SU-DHL-6 (cell line): ENCODE measurements around the gene COX6B2.

ENCODE experiments used
- H2AFZ ChIP-seq: fragments of 200-600 bp; sonication (generic); 2 replicates; pipeline ENCODE4 v1.6.1; 2014; ENCODE audit warnings: low read depth, mild to moderate bottlenecking, moderate library complexity, mixed read lengths, antibody characterized with exemption, low read length; ENCODE audit not compliant: severe bottlenecking
- H3F3A ChIP-seq: fragments of 200-600 bp; shearing (Covaris generic); 2 replicates; pipeline ENCODE4 v1.6.0; 2016; ENCODE audit warnings: antibody characterized with exemption, mild to moderate bottlenecking; ENCODE audit not compliant: insufficient read depth
- H3K27ac ChIP-seq: fragments of 200-600 bp; sonication (generic); 2 replicates; pipeline ENCODE4 v1.5.1; 2016; ENCODE audit warnings: low read depth, mild to moderate bottlenecking, low read length, moderate library complexity, mixed read lengths
- H3K27me3 ChIP-seq: fragments of 200-600 bp; sonication (generic), shearing (Covaris generic); 2 replicates; pipeline ENCODE4 v1.6.0; 2014; ENCODE audit warnings: mild to moderate bottlenecking, low read length
- H3K36me3 ChIP-seq: fragments of 200-600 bp; sonication (generic); 2 replicates; pipeline ENCODE4 v1.6.1; 2014; ENCODE audit warnings: mild to moderate bottlenecking, low read length, mixed read lengths
- H3K4me2 ChIP-seq: fragments of 300-600, 200-600 bp; shearing (Covaris generic), sonication (generic); 2 replicates; pipeline ENCODE4 v1.6.0; 2014; ENCODE audit warnings: low read length, low read depth, mild to moderate bottlenecking; ENCODE audit not compliant: poor library complexity, severe bottlenecking
- H3K4me3 ChIP-seq: fragments of 200-600 bp; sonication (generic); 2 replicates; pipeline ENCODE4 v1.5.1; 2014; ENCODE audit warnings: antibody characterized with exemption, low read length, mild to moderate bottlenecking, mixed read lengths; ENCODE audit not compliant: insufficient read depth, poor library complexity, severe bottlenecking
- H3K79me2 ChIP-seq: fragments of 200-600 bp; sonication (generic); 2 replicates; pipeline ENCODE4 v1.6.1; 2014; ENCODE audit warnings: mild to moderate bottlenecking, low read length, moderate library complexity; ENCODE audit not compliant: insufficient read depth
- H3K9ac ChIP-seq: fragments of 200-600 bp; sonication (generic); 2 replicates; pipeline ENCODE4 v1.7.0; 2014; ENCODE audit warnings: mild to moderate bottlenecking, low read length
- H3K9me2 ChIP-seq: fragments of 200-600 bp; sonication (generic); replicated peaks from 2 replicates; pipeline ENCODE4 v1.6.1; 2014; ENCODE audit warnings: low read length; ENCODE audit not compliant: insufficient read depth
- H3K9me3 ChIP-seq: fragments of 200-600 bp; sonication (generic); 2 replicates; pipeline ENCODE4 v1.6.1; 2014; ENCODE audit warnings: low read length, mixed read lengths; ENCODE audit not compliant: insufficient read depth
- H4K20me1 ChIP-seq: fragments of 200-600 bp; sonication (generic); 2 replicates; pipeline ENCODE4 v1.6.1; 2014; ENCODE audit warnings: low read depth, mild to moderate bottlenecking, antibody characterized with exemption, low read length, moderate library complexity, mixed read lengths
- CTCF ChIP-seq: fragments of 200-600 bp; sonication (generic); IDR thresholded peaks from one replicate; pipeline ENCODE4 v1.5.1; 2017; ENCODE audit warnings: antibody characterized with exemption, mild to moderate bottlenecking, low read length, moderate library complexity; ENCODE audit not compliant: insufficient read depth, poor library complexity, severe bottlenecking
- EZH2phosphoT487 ChIP-seq: fragments of 200-600 bp; sonication (generic), shearing (Covaris generic); conservative IDR thresholded peaks from 2 replicates; pipeline ENCODE4 v1.6.1; 2018; ENCODE audit warnings: mild to moderate bottlenecking, antibody characterized with exemption, low read length, moderate library complexity, mixed read lengths

COX6B2 gene

GRCh38 chr19:55321466-55322137 lies 32.9 kb downstream of the COX6B2 start:
- Histone ChIP-seq H3F3A (no peaks in the 10 kb centered on the region), H3K4me3 (no peak overlapping the region), H3K79me2 (no peaks in the 10 kb centered on the region), H4K20me1 (no peaks in the 10 kb centered on the region), H3K9me3 (no peaks in the 10 kb centered on the region), H3K9ac (no peak overlapping the region), H3K36me3 (no peaks in the 10 kb centered on the region), H3K4me2 (no peak overlapping the region), H3K27me3 (no peaks in the 10 kb centered on the region), H2AFZ (no peak overlapping the region), H3K9me2 (no peaks in the 10 kb centered on the region), H3K27ac (no peak overlapping the region)
- TF ChIP-seq EZH2phosphoT487 (no peak), CTCF (no peak)

GRCh38 chr19:55320844-55321419 lies 33.6 kb downstream of the COX6B2 start:
- Histone ChIP-seq H3K36me3 (no peaks in the 10 kb centered on the region), H3K4me3 (no peak overlapping the region), H3K9me3 (no peaks in the 10 kb centered on the region), H4K20me1 (no peaks in the 10 kb centered on the region), H3K9me2 (no peaks in the 10 kb centered on the region), H3F3A (no peaks in the 10 kb centered on the region), H3K9ac (no peak overlapping the region), H3K4me2 (no peak overlapping the region), H3K27ac (no peak overlapping the region), H3K79me2 (no peaks in the 10 kb centered on the region), H3K27me3 (no peaks in the 10 kb centered on the region), H2AFZ (no peak overlapping the region)
- TF ChIP-seq EZH2phosphoT487 (no peak), CTCF (no peak)

- Histone ChIP-seq H3K9me3 (no peaks in the 10 kb centered on the region), H3K36me3 (no peaks in the 10 kb centered on the region), H3K9me2 (no peaks in the 10 kb centered on the region), H3K9ac (no peak overlapping the region), H3F3A (no peaks in the 10 kb centered on the region), H3K27ac (no peak overlapping the region), H2AFZ (no peak overlapping the region), H3K27me3 (no peaks in the 10 kb centered on the region), H3K4me3 (no peak overlapping the region), H3K79me2 (no peaks in the 10 kb centered on the region), H4K20me1 (no peaks in the 10 kb centered on the region), H3K4me2 (no peak overlapping the region)
- TF ChIP-seq EZH2phosphoT487 (no peak), CTCF (no peak)
These were observed 34.7 kb downstream of the COX6B2 start for GRCh38 chr19:55319785-55320184.
